ENCODE results near the gene PADI2.

The PADI2 gene

GRCh38 chr1:17108786-17109185, 10.5 kb downstream of the PADI2 start:
- H3K36me3 ChIP-seq (ENCODE audit: insufficient read depth) = no peaks in the 10 kb centered on the region
- peaks cover 63% of the 10 kb centered on the region for H3K27me3 ChIP-seq (ENCODE audit: insufficient read depth, low read depth)
- TF ChIP-seq CTCF (conservative IDR thresholded peaks at IDR 0.05; ENCODE audit: low read depth, low read length) = no peak
- no peaks in the 10 kb centered on the region for H4K20me1 ChIP-seq (ENCODE audit: insufficient read depth)
- no peak overlapping the region for H3K27ac ChIP-seq
- H3K4me2 ChIP-seq = no peak overlapping the region
- H2AFZ ChIP-seq (ENCODE audit: low read depth) = no peak overlapping the region
- no peaks in the 10 kb centered on the region for H3K4me1 ChIP-seq (ENCODE audit: low read depth, poor library complexity, severe bottlenecking)
- no peaks in the 10 kb centered on the region for H3K79me2 ChIP-seq (ENCODE audit: insufficient read depth, low read depth)
- H3K4me3 ChIP-seq (IDR thresholded peaks at IDR 0.05; ENCODE audit: insufficient read depth, low read depth, low read length) = no peak overlapping the region
- no peak overlapping the region for H3K9ac ChIP-seq

- H3K4me2 ChIP-seq = no peak overlapping the region
- H3K4me3 ChIP-seq (IDR thresholded peaks at IDR 0.05; ENCODE audit: insufficient read depth, low read depth, low read length) = no peak overlapping the region
- H3K36me3 ChIP-seq (ENCODE audit: insufficient read depth) = no peaks in the 10 kb centered on the region
- no peak overlapping the region for H3K9ac ChIP-seq
- no peaks in the 10 kb centered on the region for H3K79me2 ChIP-seq (ENCODE audit: insufficient read depth, low read depth)
- no peak overlapping the region for H3K27ac ChIP-seq
- no peak overlapping the region for H2AFZ ChIP-seq (ENCODE audit: low read depth)
- TF ChIP-seq CTCF (conservative IDR thresholded peaks at IDR 0.05; ENCODE audit: low read depth, low read length) = no peak
- H3K4me1 ChIP-seq (ENCODE audit: low read depth, poor library complexity, severe bottlenecking) = no peaks in the 10 kb centered on the region
- H4K20me1 ChIP-seq (ENCODE audit: insufficient read depth) = no peaks in the 10 kb centered on the region
- peaks cover 65% of the 10 kb centered on the region for H3K27me3 ChIP-seq (ENCODE audit: insufficient read depth, low read depth)
These were observed 10.9 kb downstream of the PADI2 start for GRCh38 chr1:17108360-17108759.

DNA sequence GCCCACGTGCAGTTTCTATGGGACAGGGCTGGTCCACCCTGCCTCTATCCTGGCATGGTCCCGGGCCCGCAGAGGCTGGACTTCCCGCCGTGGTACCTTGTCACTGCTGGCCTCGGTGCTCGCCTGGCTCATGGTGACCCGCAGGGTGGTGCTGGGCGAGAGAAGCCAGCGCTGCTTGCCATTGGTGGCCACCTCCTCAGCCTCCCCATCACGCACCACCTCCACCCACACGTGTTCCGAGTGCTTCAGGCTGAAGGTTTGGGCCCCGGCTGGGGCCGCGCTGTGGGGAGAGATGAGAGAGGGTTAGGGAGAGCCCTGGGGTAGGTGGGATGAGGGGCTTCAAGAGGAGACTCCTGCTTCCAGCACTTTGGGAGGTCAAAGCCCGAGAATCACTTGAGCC, 14.5 kb downstream of the PADI2 start:
- H3K4me2 ChIP-seq = no peak overlapping the region
- no peak overlapping the region for H3K27ac ChIP-seq
- no peaks in the 10 kb centered on the region for H3K36me3 ChIP-seq (ENCODE audit: insufficient read depth)
- H3K27me3 ChIP-seq (ENCODE audit: insufficient read depth, low read depth) = peaks cover 81% of the 10 kb centered on the region
- H3K4me1 ChIP-seq (ENCODE audit: low read depth, poor library complexity, severe bottlenecking) = no peaks in the 10 kb centered on the region
- TF ChIP-seq CTCF (conservative IDR thresholded peaks at IDR 0.05; ENCODE audit: low read depth, low read length) = no peak
- H3K9ac ChIP-seq = no peak overlapping the region
- no peak overlapping the region for H2AFZ ChIP-seq (ENCODE audit: low read depth)
- H3K4me3 ChIP-seq (IDR thresholded peaks at IDR 0.05; ENCODE audit: insufficient read depth, low read depth, low read length) = no peak overlapping the region
- no peaks in the 10 kb centered on the region for H4K20me1 ChIP-seq (ENCODE audit: insufficient read depth)
- no peaks in the 10 kb centered on the region for H3K79me2 ChIP-seq (ENCODE audit: insufficient read depth, low read depth)

DNA sequence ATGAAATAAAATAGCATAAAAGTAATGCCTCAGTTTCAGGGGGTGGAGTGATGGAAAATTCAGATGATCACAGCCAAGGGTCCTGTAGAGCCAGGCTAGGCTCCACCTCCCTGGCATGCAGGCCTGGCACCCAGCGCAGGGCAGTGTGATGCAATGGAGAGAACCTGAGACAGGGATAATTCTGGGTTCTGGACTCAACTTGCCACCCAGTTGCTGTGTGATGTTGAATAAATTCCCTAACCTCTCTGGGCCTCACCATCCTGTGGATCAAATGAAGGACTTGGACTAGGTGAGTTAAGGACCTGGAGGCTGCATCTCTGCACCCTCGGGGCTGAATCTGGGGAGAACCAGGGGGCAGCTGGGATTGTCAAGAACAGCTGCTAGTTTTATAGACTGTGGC, 17.0 kb downstream of the PADI2 start:
- Histone ChIP-seq H4K20me1 (ENCODE audit: insufficient read depth) (no peaks in the 10 kb centered on the region), H3K36me3 (ENCODE audit: insufficient read depth) (no peaks in the 10 kb centered on the region), H3K79me2 (ENCODE audit: insufficient read depth, low read depth) (no peaks in the 10 kb centered on the region), H2AFZ (ENCODE audit: low read depth) (no peak overlapping the region), H3K27ac (no peak overlapping the region), H3K4me2 (no peak overlapping the region), H3K4me3 (IDR thresholded peaks at IDR 0.05; ENCODE audit: insufficient read depth, low read depth, low read length) (no peak overlapping the region), H3K9ac (no peak overlapping the region), H3K27me3 (ENCODE audit: insufficient read depth, low read depth) (peaks cover 92% of the 10 kb centered on the region), H3K4me1 (ENCODE audit: low read depth, poor library complexity, severe bottlenecking) (no peaks in the 10 kb centered on the region)
- no peak for TF ChIP-seq CTCF (conservative IDR thresholded peaks at IDR 0.05; ENCODE audit: low read depth, low read length)

DNA sequence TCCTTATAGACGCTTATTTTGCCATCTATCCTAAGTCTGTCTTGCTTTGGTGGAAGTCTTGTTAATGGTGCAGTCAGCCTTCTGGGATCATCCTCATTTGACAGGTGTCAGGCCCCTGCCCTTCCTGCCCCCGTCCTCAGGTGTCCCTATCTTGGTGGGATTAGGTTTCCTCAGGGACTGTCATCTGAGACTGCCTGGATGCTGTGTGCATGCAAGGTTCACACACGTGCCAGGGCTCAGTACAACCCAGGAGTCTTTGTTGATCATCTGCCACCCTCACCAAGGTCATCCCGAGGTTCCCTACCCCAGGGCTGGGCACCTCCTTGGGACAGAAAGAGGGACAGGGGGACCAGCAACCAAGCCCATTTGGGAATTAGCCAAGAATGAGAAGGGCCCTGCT, 18.0 kb downstream of the PADI2 start:
- no peak for TF ChIP-seq CTCF (conservative IDR thresholded peaks at IDR 0.05; ENCODE audit: low read depth, low read length)

More for the DNA sequence above, 18.0 kb downstream of the PADI2 start:
- Histone ChIP-seq H3K4me3 (IDR thresholded peaks at IDR 0.05; ENCODE audit: insufficient read depth, low read depth, low read length) (no peak overlapping the region), H3K4me2 (no peak overlapping the region), H3K36me3 (ENCODE audit: insufficient read depth) (no peaks in the 10 kb centered on the region), H4K20me1 (ENCODE audit: insufficient read depth) (no peaks in the 10 kb centered on the region), H3K27ac (no peak overlapping the region), H3K27me3 (ENCODE audit: insufficient read depth, low read depth) (peaks cover 93% of the 10 kb centered on the region), H2AFZ (ENCODE audit: low read depth) (no peak overlapping the region), H3K4me1 (ENCODE audit: low read depth, poor library complexity, severe bottlenecking) (no peaks in the 10 kb centered on the region), H3K79me2 (ENCODE audit: insufficient read depth, low read depth) (no peaks in the 10 kb centered on the region), H3K9ac (no peak overlapping the region)

All from KMS-11 (cell line).